SK-N-SH (cell line): ENCODE measurements around the gene CELF4. TPM values are rescaled to one million over a fixed set of nuclear protein-coding genes. Genes with fewer than 3 reads are reported as not detected.

Source experiments
- CTCF ChIA-PET: fragments of 300-600, 350-600 bp; formaldehyde crosslinking; extraction: SDS; loops from one replicate; lab custom pipeline; 2021; lab: Yijun Ruan, JAX
- POLR2A ChIA-PET: fragments of 350-600 bp; sonication (Branson Sonifier 250); formaldehyde crosslinking; extraction: SDS; loops from one replicate; lab custom pipeline; 2020; ENCODE audit warnings: antibody characterized with exemption, inconsistent platforms; lab: Yijun Ruan, JAX
- DNase-seq: peaks from one replicate; pipeline ENCODE4 v3.0.0; 2012
- H2AFZ ChIP-seq: fragments of 200-600 bp; sonication (generic); 2 replicates; pipeline ENCODE4 v1.8.1; 2016; ENCODE audit warnings: antibody characterized with exemption, mild to moderate bottlenecking, low read depth
- H3F3A ChIP-seq: fragments of 200-600 bp; sonication (generic); replicated peaks from 2 replicates; pipeline ENCODE3; 2016; ENCODE audit warnings: antibody characterized with exemption, mild to moderate bottlenecking; ENCODE audit not compliant: insufficient read depth
- H3K27ac ChIP-seq, 2 experiments: fragments of 200-500 bp in 1 of 2; fragments of 200-600 bp in 1 of 2; sonication (Bioruptor generic) in 1 of 2; sonication (generic), shearing (Covaris generic) in 1 of 2; 2 replicates each; pipeline versions ENCODE4 v1.5.1 to v1.6.1; 2014 to 2016; ENCODE audit warnings: low read depth in 2 of 2, inconsistent platforms in 1 of 2, low read length in 1 of 2, mild to moderate bottlenecking in 1 of 2, mixed read lengths in 1 of 2
- H3K27me3 ChIP-seq: fragments of 200-600 bp; sonication (generic), shearing (Covaris generic); 2 replicates; pipeline ENCODE4 v1.6.1; 2016; ENCODE audit warnings: mixed run types; ENCODE audit not compliant: insufficient read depth
- H3K36me3 ChIP-seq, 2 experiments: fragments of 200-500 bp in 1 of 2; fragments of 200-600 bp in 1 of 2; sonication (Bioruptor generic) in 1 of 2; sonication (generic) in 1 of 2; replicated peaks in 1 of 2; 2 replicates each; pipeline versions ENCODE3 to v1.5.1; 2014 to 2016; ENCODE audit warnings: low read length in 1 of 2, mild to moderate bottlenecking in 1 of 2; ENCODE audit not compliant: insufficient read depth in 2 of 2, control insufficient read depth in 1 of 2
- H3K4me1 ChIP-seq, 2 experiments: fragments of 200-500 bp in 1 of 2; fragments of 200-600 bp in 1 of 2; sonication (Bioruptor generic) in 1 of 2; sonication (generic), shearing (Covaris generic) in 1 of 2; 2 replicates each; pipeline versions ENCODE4 v1.5.1 to v1.6.1; 2014 to 2016; ENCODE audit warnings: low read depth in 1 of 2, low read length in 1 of 2, mixed run types in 1 of 2; ENCODE audit not compliant: insufficient read depth in 2 of 2, control insufficient read depth in 1 of 2
- H3K4me2 ChIP-seq: fragments of 200-600 bp; sonication (generic), shearing (Covaris generic); 2 replicates; pipeline ENCODE4 v1.6.1; 2017; ENCODE audit warnings: mixed run types
- H3K4me3 ChIP-seq, 2 experiments: fragments of 200-500 bp in 1 of 2; fragments of 200-600 bp in 1 of 2; sonication (Bioruptor generic) in 1 of 2; sonication (generic), shearing (Covaris generic) in 1 of 2; 2 replicates each; pipeline versions ENCODE4 v1.5.1 to v1.8.1; 2014 to 2016; ENCODE audit warnings: low read depth in 2 of 2, inconsistent platforms in 1 of 2, low read length in 1 of 2, mild to moderate bottlenecking in 1 of 2, mixed read lengths in 1 of 2, moderate library complexity in 1 of 2
- H3K79me2 ChIP-seq: fragments of 200-600 bp; sonication (generic); 2 replicates; pipeline ENCODE4 v1.8.1; 2017; ENCODE audit warnings: mild to moderate bottlenecking; ENCODE audit not compliant: insufficient read depth
- H3K9ac ChIP-seq: fragments of 200-600 bp; sonication (generic); 2 replicates; pipeline ENCODE4 v1.6.1; 2017; ENCODE audit warnings: mixed run types
- H3K9me2 ChIP-seq: fragments of 200-600 bp; sonication (generic); 2 replicates; pipeline ENCODE4 v1.6.1; 2017; ENCODE audit warnings: mixed run types
- H3K9me3 ChIP-seq: fragments of 200-600 bp; sonication (generic); 2 replicates; pipeline ENCODE4 v1.6.1; 2017; ENCODE audit warnings: mixed run types, mild to moderate bottlenecking, moderate library complexity
- H4K20me1 ChIP-seq: fragments of 200-600 bp; sonication (generic); 2 replicates; pipeline ENCODE4 v1.6.1; 2017; ENCODE audit warnings: mild to moderate bottlenecking, mixed run types; ENCODE audit not compliant: insufficient read depth
- CHD2 ChIP-seq: fragments of 150-350 bp; IDR thresholded peaks from 2 replicates; pipeline ENCODE4 v1.6.1; 2018; ENCODE audit warnings: low read length; ENCODE audit not compliant: partially characterized antibody
- CTCF ChIP-seq: fragments of 200-600 bp; sonication (generic); IDR thresholded peaks from 2 replicates; pipeline ENCODE4 v1.6.1; 2017; ENCODE audit warnings: antibody characterized with exemption, mild to moderate bottlenecking, moderate library complexity
- FOXJ3 ChIP-seq: sonication (generic); formaldehyde crosslinking; IDR thresholded peaks from 2 replicates; pipeline ENCODE4 v1.5.1; 2020; ENCODE audit warnings: mild to moderate bottlenecking, missing genetic modification reagents
- FOXM1 ChIP-seq: IDR thresholded peaks from 2 replicates; pipeline ENCODE4 v1.4.0; 2012; ENCODE audit warnings: low read depth, mild to moderate bottlenecking
- GATA2 ChIP-seq: sonication (generic); formaldehyde crosslinking; IDR thresholded peaks from 2 replicates; pipeline ENCODE4 v1.5.0; 2020; ENCODE audit warnings: mild to moderate bottlenecking, missing genetic modification reagents
- JUND ChIP-seq: IDR thresholded peaks from 2 replicates; pipeline ENCODE4 v1.4.0; 2012
- MXI1 ChIP-seq: IDR thresholded peaks from 2 replicates; pipeline ENCODE4 v1.6.1; 2012; ENCODE audit warnings: mild to moderate bottlenecking, low read depth, low read length, improper control_type of control experiment
- POLR2AphosphoS5 ChIP-seq: IDR thresholded peaks from 2 replicates; pipeline ENCODE4 v1.6.1; 2012; ENCODE audit warnings: low read depth, low read length
- RCOR1 ChIP-seq: fragments of 150-350 bp; IDR thresholded peaks from 2 replicates; pipeline ENCODE4 v1.6.1; 2017; ENCODE audit warnings: antibody characterized with exemption, low read length
- REST ChIP-seq: IDR thresholded peaks from 2 replicates; pipeline ENCODE4 v1.6.1; 2012; ENCODE audit warnings: mild to moderate bottlenecking, low read depth, low read length, moderate library complexity
- RXRA ChIP-seq: IDR thresholded peaks from 2 replicates; pipeline ENCODE4 v1.4.0; 2012; ENCODE audit warnings: low read depth, mild to moderate bottlenecking, borderline replicate concordance
- SIN3A ChIP-seq: IDR thresholded peaks from 2 replicates; pipeline ENCODE4 v1.6.1; 2012; ENCODE audit warnings: low read depth, mild to moderate bottlenecking, low read length, moderate library complexity, borderline replicate concordance
- SMC3 ChIP-seq: IDR thresholded peaks from 2 replicates; pipeline ENCODE4 v1.6.1; 2012; ENCODE audit warnings: low read depth, low read length, improper control_type of control experiment
- TAF1 ChIP-seq: IDR thresholded peaks from 2 replicates; pipeline ENCODE4 v1.6.1; 2012; ENCODE audit warnings: low read depth, mild to moderate bottlenecking, low read length, moderate library complexity, borderline replicate concordance
- TCF12 ChIP-seq: IDR thresholded peaks from 2 replicates; pipeline ENCODE4 v1.4.0; 2012
- USF1 ChIP-seq: IDR thresholded peaks from 2 replicates; pipeline ENCODE4 v1.4.0; 2012; ENCODE audit warnings: low read depth, borderline replicate concordance
- USF2 ChIP-seq: fragments of 150-350 bp; IDR thresholded peaks from 2 replicates; pipeline ENCODE4 v1.6.1; 2017; ENCODE audit warnings: antibody characterized with exemption, low read length, low read depth, borderline replicate concordance
- YY1 ChIP-seq: IDR thresholded peaks from 2 replicates; pipeline ENCODE4 v1.4.0; 2012; ENCODE audit warnings: low read depth, mild to moderate bottlenecking
- WGBS: methylation state at CpG from one replicate; pipeline ENCODE4 v1.1.6; 2017; ENCODE audit warnings: low lambda C conversion rate; 5-methylcytosine and 5-hydroxymethylcytosine counted together
- polyA plus RNA-seq, 3 experiments: library from polyadenylated mRNA; depleted of rRNA; stranded (reverse); fragments of >200 nt; gene quantifications; 2 replicates each; pipeline ENCODE4 v1.2.3, GENCODE V29; 2012

CELF4 gene
- polyA plus RNA-seq, 1 of the 3 experiments (the other 2 are of a cell fraction): 0.26 TPM

- H3K4me2 ChIP-seq: no peak overlapping the region
- WGBS: 48% methylated on average over 3 of the region's 3 CpGs
- no peaks in the 10 kb centered on the region for H3K36me3 ChIP-seq
- no peaks in the 10 kb centered on the region for H3K9me3 ChIP-seq
- peaks cover 0 to 22% of the 10 kb centered on the region in 2 experiments; a peak in 1 of 4 replicates for H3K4me1 ChIP-seq
- no peak overlapping the region for H3K27ac ChIP-seq
- POLR2A ChIA-PET: no interaction called here
- H3F3A ChIP-seq: no peaks in the 10 kb centered on the region
- no peak for TF ChIP-seq CHD2
- TF ChIP-seq USF1: no peak
- TF ChIP-seq RXRA: no peak
- TF ChIP-seq FOXM1: no peak
- no peak for TF ChIP-seq FOXJ3 (CRISPR knock-in tag)
- TF ChIP-seq TCF12: no peak
- TF ChIP-seq SMC3: no peak
- TF ChIP-seq POLR2AphosphoS5: no peak
- TF ChIP-seq SIN3A: no peak
- TF ChIP-seq YY1: no peak
- TF ChIP-seq CTCF: no peak
- TF ChIP-seq TAF1: no peak
- TF ChIP-seq GATA2 (CRISPR knock-in tag): no peak
- no peak for TF ChIP-seq RCOR1
- TF ChIP-seq JUND: no peak
- TF ChIP-seq USF2: no peak
- TF ChIP-seq REST: no peak
- no peak for TF ChIP-seq MXI1
- H3K9ac ChIP-seq: no peak overlapping the region
- no peaks in the 10 kb centered on the region for H4K20me1 ChIP-seq
- no peak for DNase-seq
- H3K27me3 ChIP-seq: no peaks in the 10 kb centered on the region; the same call in 1 of the 2 replicates
- no peaks in the 10 kb centered on the region for H3K9me2 ChIP-seq
- CTCF ChIA-PET: no interaction called here
- H3K4me3 ChIP-seq: no peak overlapping the region
- H3K79me2 ChIP-seq: no peaks in the 10 kb centered on the region
- H2AFZ ChIP-seq: no peak overlapping the region
Observed at GRCh38 chr18:37293359-37293758, 272.2 kb downstream of the CELF4 start.
